Liver (tissue), 9 donors: ENCODE data around the gene KAZN. TPM values are rescaled to one million over a fixed set of nuclear protein-coding genes. Genes with fewer than 3 reads are reported as not detected.

Experiments
- DNase-seq: peaks from one replicate; pipeline ENCODE4 v3.0.0-alpha.2; 2017; ENCODE audit warnings: low spot score
- H3K27ac ChIP-seq, 2 donors: one replicate each; pipeline ENCODE4 v1.7.0; 2013; ENCODE audit warnings: inconsistent platforms in 2 of 2, low read length in 2 of 2, control low read depth in 1 of 2, low read depth in 1 of 2, mild to moderate bottlenecking in 1 of 2
- H3K27me3 ChIP-seq, 4 donors: one replicate each; pipeline versions ENCODE4 v1.6.1 to v1.7.0; 2013; ENCODE audit warnings: low read length in 3 of 4, inconsistent platforms in 1 of 4, mild to moderate bottlenecking in 1 of 4, moderate library complexity in 1 of 4; ENCODE audit not compliant: control insufficient read depth in 4 of 4, insufficient read depth in 4 of 4
- H3K36me3 ChIP-seq, 4 donors: one replicate each; pipeline versions ENCODE4 v1.6.1 to v1.7.0; 2013; ENCODE audit warnings: low read length in 3 of 4, mild to moderate bottlenecking in 3 of 4, low read depth in 1 of 4, moderate library complexity in 1 of 4; ENCODE audit not compliant: control insufficient read depth in 4 of 4, insufficient read depth in 3 of 4
- H3K4me1 ChIP-seq, 4 donors: one replicate each; pipeline versions ENCODE4 v1.6.1 to v1.7.0; 2013; ENCODE audit warnings: low read length in 3 of 4, mild to moderate bottlenecking in 3 of 4, moderate library complexity in 1 of 4; ENCODE audit not compliant: control insufficient read depth in 4 of 4, insufficient read depth in 4 of 4
- H3K4me3 ChIP-seq, 3 donors: one replicate each; pipeline versions ENCODE4 v1.6.1 to v1.7.0; 2013; ENCODE audit warnings: low read length in 3 of 3, control low read depth in 1 of 3, low read depth in 1 of 3, mild to moderate bottlenecking in 1 of 3
- H3K9ac ChIP-seq, 2 donors: one replicate each; pipeline ENCODE4 v1.7.0; 2013; ENCODE audit warnings: low read length in 2 of 2, mild to moderate bottlenecking in 2 of 2, moderate library complexity in 2 of 2, control low read depth in 1 of 2, low read depth in 1 of 2
- H3K9me3 ChIP-seq, 4 donors: one replicate each; pipeline versions ENCODE4 v1.6.1 to v1.7.0; 2013; ENCODE audit warnings: low read length in 3 of 4; ENCODE audit not compliant: control insufficient read depth in 4 of 4
- ATF3 ChIP-seq: IDR thresholded peaks from 2 replicates; pipeline ENCODE4 v1.6.1; 2016; ENCODE audit warnings: antibody characterized with exemption
- FOXA1 ChIP-seq: IDR thresholded peaks from 2 replicates; pipeline ENCODE4 v1.6.1; 2016; ENCODE audit warnings: antibody characterized with exemption
- FOXA2 ChIP-seq: IDR thresholded peaks from 2 replicates; pipeline ENCODE4 v1.6.1; 2016; ENCODE audit warnings: antibody characterized with exemption
- HNF4A ChIP-seq, 2 donors: conservative IDR thresholded peaks; 2 replicates each; pipeline ENCODE4 v1.6.1; 2016; ENCODE audit warnings: antibody characterized with exemption in 2 of 2, mild to moderate bottlenecking in 2 of 2
- HNF4G ChIP-seq: IDR thresholded peaks from 2 replicates; pipeline ENCODE4 v1.6.1; 2016; ENCODE audit warnings: antibody characterized with exemption
- JUND ChIP-seq, 2 donors: IDR thresholded peaks; 2 replicates each; pipeline ENCODE4 v1.6.1; 2016; ENCODE audit warnings: antibody characterized with exemption in 2 of 2
- NR2F2 ChIP-seq: IDR thresholded peaks from 2 replicates; pipeline ENCODE4 v1.6.1; 2016; ENCODE audit warnings: antibody characterized with exemption
- RAD21 ChIP-seq, 2 donors: IDR thresholded peaks; 2 replicates each; pipeline ENCODE4 v1.6.1; 2016; ENCODE audit warnings: antibody characterized with exemption in 2 of 2, mild to moderate bottlenecking in 2 of 2
- REST ChIP-seq: IDR thresholded peaks from 2 replicates; pipeline ENCODE4 v1.6.1; 2016; ENCODE audit warnings: antibody characterized with exemption, mild to moderate bottlenecking
- RXRA ChIP-seq, 2 donors: IDR thresholded peaks; 2 replicates each; pipeline ENCODE4 v1.6.1; 2017 to 2018; ENCODE audit warnings: antibody characterized with exemption in 2 of 2, mild to moderate bottlenecking in 1 of 2
- SP1 ChIP-seq: IDR thresholded peaks from 2 replicates; pipeline ENCODE4 v1.6.1; 2018; ENCODE audit warnings: antibody characterized with exemption, mild to moderate bottlenecking
- TAF1 ChIP-seq: conservative IDR thresholded peaks from 2 replicates; pipeline ENCODE4 v1.6.1; 2016; ENCODE audit warnings: antibody characterized with exemption, mild to moderate bottlenecking
- YY1 ChIP-seq: IDR thresholded peaks from 2 replicates; pipeline ENCODE4 v1.6.1; 2016; ENCODE audit warnings: antibody characterized with exemption, mild to moderate bottlenecking
- ZBTB33 ChIP-seq: IDR thresholded peaks from 2 replicates; pipeline ENCODE4 v1.6.1; 2016; ENCODE audit warnings: antibody characterized with exemption
- WGBS: extraction: QIAGEN DNeasy Blood & Tissue Kit; methylation state at CpG from one replicate; pipeline ENCODE4 v1.1.7; 2013; 5-methylcytosine and 5-hydroxymethylcytosine counted together
- polyA plus RNA-seq, 2 donors: library from polyadenylated mRNA; stranded (reverse) in 1 of 2; unstranded in 1 of 2; fragments of 200-250 nt in 1 of 2; fragments of >200 nt in 1 of 2; fragmentation: Nextera tagmentation in 1 of 2; extraction: Ambion mirVana in 1 of 2; gene quantifications; one replicate each; pipeline versions ENCODE4 v1.2.1 to v1.2.3, GENCODE V29; 2013 to 2015
- total RNA-seq, 2 donors: library from RNA; depleted of rRNA; stranded (reverse); fragments of >200 nt; gene quantifications; one replicate each; pipeline ENCODE4 v1.2.3, GENCODE V29; 2014
- TF ChIP-seq, protein P1 (sequence below): IDR thresholded peaks from 2 replicates; pipeline ENCODE4 v1.6.1; 2016; ENCODE audit warnings: antibody characterized with exemption
- TF ChIP-seq, protein P2 (sequence below): fragments of 150-350 bp; IDR thresholded peaks from 2 replicates; pipeline ENCODE4 v1.5.1; 2017; ENCODE audit warnings: improper control_type of control experiment, low read depth, low read length; ENCODE audit not compliant: missing input control
- donor health status: healthy.
- donor health status: healthy.
- donor health status: healthy.
- donor health status: healthy.
- donor health status: healthy.

KAZN gene
- total and polyA plus RNA-seq, 4 donors = 1.9 to 6.9 (median 2.4) TPM

DNA sequence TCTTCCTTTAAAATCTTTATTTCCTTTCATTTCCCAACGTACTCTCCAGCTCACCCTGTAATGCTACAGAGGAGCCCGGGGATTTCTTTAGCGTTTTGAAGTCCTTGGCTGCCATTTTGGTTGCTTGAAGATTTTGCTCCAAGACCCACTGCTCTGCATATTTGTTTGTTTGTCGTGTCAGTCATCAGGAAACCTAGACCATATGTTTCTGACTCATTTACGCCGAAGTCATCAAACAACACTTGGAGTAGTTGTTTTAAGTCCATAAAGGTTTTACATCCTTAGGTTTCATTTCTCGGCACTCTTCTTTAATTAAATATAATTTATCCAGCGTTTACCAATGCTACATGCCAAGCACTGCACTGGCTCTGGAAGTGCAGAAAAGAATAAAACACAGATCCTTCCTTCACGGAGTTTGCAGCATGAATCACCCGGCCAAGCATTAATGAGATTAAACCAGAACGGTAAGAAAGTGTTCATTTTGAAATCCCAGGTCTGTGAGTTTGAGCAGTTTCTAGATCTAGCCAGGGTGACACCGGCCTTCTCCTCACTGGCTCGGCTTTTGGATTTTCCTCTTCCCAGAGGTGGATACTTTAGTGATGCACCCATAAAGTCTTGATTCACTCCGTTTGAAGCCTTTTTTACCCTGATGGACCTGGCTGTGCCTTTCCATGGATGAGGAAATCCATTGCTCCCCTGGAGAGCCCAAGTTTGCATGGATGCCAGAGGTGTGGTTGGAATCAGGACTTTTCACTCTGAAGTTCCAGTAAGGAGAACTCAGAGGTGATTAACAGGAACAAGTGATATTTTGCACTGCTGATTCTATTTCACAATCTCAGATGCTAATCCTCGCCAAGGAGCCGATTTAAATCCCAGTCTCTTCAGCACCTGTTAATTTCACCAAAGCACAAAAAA lies 109.3 kb downstream of the KAZN start:
- Histone ChIP-seq H3K27ac (no peak overlapping the region), H3K36me3 (no peaks in the 10 kb centered on the region), H3K9ac (no peak overlapping the region), H3K4me3 (no peak overlapping the region), H3K9me3 (no peaks in the 10 kb centered on the region), H3K4me1 (no peaks in the 10 kb centered on the region), H3K27me3 (no peaks in the 10 kb centered on the region)
- WGBS = 84% methylated on average over 16 of the region's 16 CpGs
- no peak for TF ChIP-seq TAF1
- no peak for TF ChIP-seq ATF3
- no peak for TF ChIP-seq FOXA1
- no peak for TF ChIP-seq HNF4G
- TF ChIP-seq NR2F2 = no peak
- no peak for TF ChIP-seq YY1
- TF ChIP-seq RAD21 (IDR thresholded peaks at IDR 0.05) = no peak
- no peak for TF ChIP-seq JUND (IDR thresholded peaks at IDR 0.05)
- TF ChIP-seq FOXA2 = no peak
- no peak for TF ChIP-seq RXRA (IDR thresholded peaks at IDR 0.05)
- TF ChIP-seq REST = no peak
- TF ChIP-seq SP1 = no peak
- TF ChIP-seq, protein P1, sequence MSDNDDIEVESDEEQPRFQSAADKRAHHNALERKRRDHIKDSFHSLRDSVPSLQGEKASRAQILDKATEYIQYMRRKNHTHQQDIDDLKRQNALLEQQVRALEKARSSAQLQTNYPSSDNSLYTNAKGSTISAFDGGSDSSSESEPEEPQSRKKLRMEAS = no peak
- DNase-seq = no peak

DNA sequence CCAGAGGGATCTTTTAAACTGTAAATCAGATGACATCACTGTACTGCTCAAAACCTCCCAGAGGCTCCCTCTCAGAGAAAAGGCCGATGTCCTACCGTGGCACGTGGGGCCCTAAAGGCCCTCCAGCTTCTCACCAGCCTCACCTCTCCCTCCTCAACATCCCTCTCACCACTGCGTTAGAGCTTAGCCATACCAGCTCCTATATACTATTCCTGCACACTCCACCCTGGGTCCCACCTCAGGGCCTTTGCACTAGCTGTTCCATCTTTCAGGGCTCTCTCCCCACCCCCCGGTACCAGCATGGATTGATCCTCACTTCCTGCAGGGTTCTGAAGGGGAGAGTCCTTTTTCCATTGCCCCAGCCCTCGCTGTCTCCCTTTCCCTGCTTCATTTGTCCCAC lies 111.8 kb downstream of the KAZN start:
- Histone ChIP-seq H3K9me3 (no peaks in the 10 kb centered on the region), H3K27me3 (no peaks in the 10 kb centered on the region), H3K4me3 (no peak overlapping the region), H3K36me3 (no peaks in the 10 kb centered on the region), H3K4me1 (no peaks in the 10 kb centered on the region), H3K27ac (no peak overlapping the region), H3K9ac (no peak overlapping the region)
- TF ChIP-seq FOXA1 (no peak), TAF1 (no peak), YY1 (no peak), NR2F2 (no peak), FOXA2 (no peak), RXRA (IDR thresholded peaks at IDR 0.05) (no peak), JUND (IDR thresholded peaks at IDR 0.05) (no peak), HNF4A (conservative IDR thresholded peaks at IDR 0.05) (no peak), HNF4G (no peak), ATF3 (no peak), ZBTB33 (no peak), RAD21 (IDR thresholded peaks at IDR 0.05) (no peak)
- TF ChIP-seq, protein P2, sequence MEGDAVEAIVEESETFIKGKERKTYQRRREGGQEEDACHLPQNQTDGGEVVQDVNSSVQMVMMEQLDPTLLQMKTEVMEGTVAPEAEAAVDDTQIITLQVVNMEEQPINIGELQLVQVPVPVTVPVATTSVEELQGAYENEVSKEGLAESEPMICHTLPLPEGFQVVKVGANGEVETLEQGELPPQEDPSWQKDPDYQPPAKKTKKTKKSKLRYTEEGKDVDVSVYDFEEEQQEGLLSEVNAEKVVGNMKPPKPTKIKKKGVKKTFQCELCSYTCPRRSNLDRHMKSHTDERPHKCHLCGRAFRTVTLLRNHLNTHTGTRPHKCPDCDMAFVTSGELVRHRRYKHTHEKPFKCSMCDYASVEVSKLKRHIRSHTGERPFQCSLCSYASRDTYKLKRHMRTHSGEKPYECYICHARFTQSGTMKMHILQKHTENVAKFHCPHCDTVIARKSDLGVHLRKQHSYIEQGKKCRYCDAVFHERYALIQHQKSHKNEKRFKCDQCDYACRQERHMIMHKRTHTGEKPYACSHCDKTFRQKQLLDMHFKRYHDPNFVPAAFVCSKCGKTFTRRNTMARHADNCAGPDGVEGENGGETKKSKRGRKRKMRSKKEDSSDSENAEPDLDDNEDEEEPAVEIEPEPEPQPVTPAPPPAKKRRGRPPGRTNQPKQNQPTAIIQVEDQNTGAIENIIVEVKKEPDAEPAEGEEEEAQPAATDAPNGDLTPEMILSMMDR = no peak
- no peak for DNase-seq
- 89% methylated on average over 6 of the region's 6 CpGs for WGBS
